D721Med (cell line): ENCODE measurements around the gene ZBTB3.

Experiments used
- DNase-seq: peaks from one replicate; pipeline ENCODE4 v3.0.0; 2011; ENCODE audit warnings: low spot score; ENCODE audit not compliant: insufficient read length
- FAIRE-seq: peaks from 2 replicates; lab custom pipeline; 2011; peaks lifted over from hg19 to GRCh38; lab: Jason Lieb, UNC
- TF ChIP-seq, protein P1 (sequence below): IDR thresholded peaks from 2 replicates; pipeline ENCODE4 v1.5.1; 2012; ENCODE audit warnings: mild to moderate bottlenecking, control low read depth; ENCODE audit not compliant: insufficient read depth; ENCODE audit errors: missing control alignments

The ZBTB3 gene

DNA sequence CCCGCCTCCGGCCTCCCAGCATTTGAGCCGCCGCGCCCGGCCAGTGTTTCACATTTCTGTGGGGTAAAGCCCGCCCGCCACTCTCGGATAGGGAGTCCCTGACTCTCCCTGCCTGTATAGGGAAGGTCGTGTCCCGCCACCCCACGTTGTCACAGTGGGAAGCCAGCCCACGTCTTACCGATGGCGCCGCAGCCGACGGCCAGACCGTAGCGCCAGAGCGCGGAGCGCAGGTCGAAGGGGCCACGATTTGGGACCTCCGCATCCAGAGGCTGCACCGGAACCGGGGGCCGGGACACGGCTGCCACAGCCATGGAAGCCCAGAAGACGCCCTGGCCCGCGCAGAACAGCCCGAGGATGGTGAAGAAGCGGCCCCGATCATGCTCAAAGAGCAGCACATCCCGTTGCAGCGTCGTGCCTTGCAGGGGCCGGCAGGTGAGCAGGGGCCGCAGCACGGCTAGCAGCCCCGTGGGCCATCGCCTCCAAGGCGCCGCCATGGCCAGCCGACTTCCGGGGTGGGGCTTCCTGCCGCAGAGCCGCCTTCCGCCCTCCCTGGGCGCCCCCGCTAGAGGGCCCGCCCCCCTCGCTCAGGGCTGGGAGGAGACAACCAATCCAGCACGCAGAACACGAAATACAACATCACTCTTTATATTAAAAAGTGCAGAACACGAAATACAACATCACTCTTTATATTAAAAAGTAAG lies 37.7 kb upstream of the ZBTB3 start, which contains the start of gene TMEM223:
TSS of gene TMEM223 (minus strand) at position 506 of the 701 bp plus-strand sequence. CDS start at position 494, 12 bp downstream.
- TF ChIP-seq, protein P1, sequence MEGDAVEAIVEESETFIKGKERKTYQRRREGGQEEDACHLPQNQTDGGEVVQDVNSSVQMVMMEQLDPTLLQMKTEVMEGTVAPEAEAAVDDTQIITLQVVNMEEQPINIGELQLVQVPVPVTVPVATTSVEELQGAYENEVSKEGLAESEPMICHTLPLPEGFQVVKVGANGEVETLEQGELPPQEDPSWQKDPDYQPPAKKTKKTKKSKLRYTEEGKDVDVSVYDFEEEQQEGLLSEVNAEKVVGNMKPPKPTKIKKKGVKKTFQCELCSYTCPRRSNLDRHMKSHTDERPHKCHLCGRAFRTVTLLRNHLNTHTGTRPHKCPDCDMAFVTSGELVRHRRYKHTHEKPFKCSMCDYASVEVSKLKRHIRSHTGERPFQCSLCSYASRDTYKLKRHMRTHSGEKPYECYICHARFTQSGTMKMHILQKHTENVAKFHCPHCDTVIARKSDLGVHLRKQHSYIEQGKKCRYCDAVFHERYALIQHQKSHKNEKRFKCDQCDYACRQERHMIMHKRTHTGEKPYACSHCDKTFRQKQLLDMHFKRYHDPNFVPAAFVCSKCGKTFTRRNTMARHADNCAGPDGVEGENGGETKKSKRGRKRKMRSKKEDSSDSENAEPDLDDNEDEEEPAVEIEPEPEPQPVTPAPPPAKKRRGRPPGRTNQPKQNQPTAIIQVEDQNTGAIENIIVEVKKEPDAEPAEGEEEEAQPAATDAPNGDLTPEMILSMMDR, result no peak
- DNase-seq (peak; percentile 78), FAIRE-seq (no peak)

DNA sequence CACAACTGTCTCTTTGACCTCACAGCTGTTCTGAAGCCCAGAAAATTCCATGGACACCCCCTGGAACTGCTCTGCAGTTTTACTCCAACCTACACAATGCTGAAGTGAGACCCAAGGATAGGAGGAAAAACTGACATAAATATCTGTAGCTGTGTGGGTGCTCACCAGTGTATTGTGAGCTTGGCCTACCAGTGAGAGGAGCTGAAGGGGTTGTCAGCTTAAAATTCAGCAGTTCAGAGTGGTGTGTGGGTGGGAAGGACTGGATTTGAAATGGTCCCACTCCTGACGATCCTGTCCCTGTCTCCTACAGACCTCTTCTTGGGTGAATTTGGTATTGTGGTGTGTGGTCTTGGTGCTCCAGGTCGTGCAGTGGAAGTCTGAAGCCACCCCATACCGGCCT lies 35.6 kb upstream of the ZBTB3 start:
- TF ChIP-seq, protein P1, result no peak
- DNase-seq (no peak), FAIRE-seq (no peak)

DNA sequence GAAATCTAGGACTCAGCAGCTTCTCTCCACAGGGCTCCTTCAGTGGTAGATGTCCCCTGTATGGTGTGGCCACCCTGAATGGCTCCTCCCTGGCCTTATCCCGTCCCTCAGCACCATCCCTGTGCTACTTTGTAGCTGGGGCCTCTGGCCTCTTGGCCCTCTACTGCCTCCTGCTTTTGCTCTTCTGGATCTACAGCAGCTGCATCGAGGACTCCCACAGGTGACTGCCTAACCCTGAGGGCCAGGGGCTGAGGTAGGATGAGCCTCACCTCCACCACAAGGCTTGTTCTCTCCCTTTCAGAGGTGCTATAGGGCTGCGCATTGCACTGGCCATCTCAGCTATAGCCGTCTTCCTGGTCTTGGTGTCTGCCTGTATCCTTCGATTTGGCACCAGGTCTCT lies 35.0 kb upstream of the ZBTB3 start:
- TF ChIP-seq, protein P1, result no peak
- FAIRE-seq (no peak), DNase-seq (no peak)

DNA sequence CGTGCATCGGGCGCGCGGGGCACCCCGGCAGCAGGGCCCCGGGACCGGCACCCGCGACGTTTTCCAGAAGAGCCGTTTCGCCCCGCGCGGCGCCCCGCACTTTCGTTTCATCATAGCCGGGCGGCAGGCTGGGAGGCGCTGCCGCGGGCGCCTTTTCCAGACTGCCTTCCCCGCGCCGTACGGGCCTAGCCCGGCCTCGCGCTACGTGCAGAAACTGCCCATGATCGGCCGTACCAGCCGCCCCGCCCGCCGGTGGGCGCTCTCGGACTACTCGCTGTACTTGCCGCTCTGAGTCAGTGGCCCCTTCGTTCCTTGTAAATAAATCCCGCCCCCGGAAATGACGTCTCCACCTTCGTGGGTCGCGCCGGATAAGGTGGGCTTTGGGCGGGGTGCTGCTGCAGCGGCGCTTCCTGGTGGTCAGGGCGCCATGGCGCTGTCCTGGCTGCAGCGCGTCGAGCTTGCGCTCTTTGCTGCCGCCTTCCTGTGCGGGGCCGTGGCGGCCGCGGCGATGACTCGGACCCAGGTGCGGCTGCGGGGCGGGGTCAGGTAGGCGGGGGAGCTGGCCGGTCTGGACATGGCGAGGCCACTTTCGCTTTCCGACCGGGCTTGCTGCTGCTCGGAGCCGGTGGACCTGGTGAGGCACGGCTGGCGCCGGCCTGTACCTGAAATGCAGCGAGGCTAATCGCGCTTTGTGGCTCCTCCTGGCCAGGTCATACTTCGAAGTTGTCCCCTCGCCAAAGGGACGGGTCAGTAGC lies 33.2 kb upstream of the ZBTB3 start, which contains the start of gene TMEM179B:
TSS of gene TMEM179B (plus strand) at position 398 of the 755 bp plus-strand sequence. CDS start at position 428, 30 bp downstream.
- DNase-seq (peak; percentile 95), FAIRE-seq (no peak)
- TF ChIP-seq, protein P1, result peak; percentile 54

GRCh38 chr11:62786318-62787004 lies 32.5 kb upstream of the ZBTB3 start:
- FAIRE-seq, result no peak
- peak; percentile 78 for DNase-seq
- TF ChIP-seq, protein P1, result peak; percentile 83

- FAIRE-seq (no peak), DNase-seq (no peak)
- TF ChIP-seq, protein P1, result no peak
These were observed 28.8 kb upstream of the ZBTB3 start for GRCh38 chr11:62782753-62783152.
